Activated CD4-positive, alpha-beta T cell treated with anti-CD3 and anti-CD28 coated beads for 48 hours (primary cell): ENCODE data around the gene NIN.
A peak's percentile ranks its signal among the peaks of the same experiment; 100 is the strongest.
"Not testable (repeated sequence)": the region's sequence is repeated elsewhere in the genome, so short reads cannot be mapped to it uniquely, and the experiment has no call there.

Source experiments
- DNase-seq: peaks from one replicate; pipeline ENCODE4 v3.0.0-alpha.2; 2020

The NIN gene

DNA sequence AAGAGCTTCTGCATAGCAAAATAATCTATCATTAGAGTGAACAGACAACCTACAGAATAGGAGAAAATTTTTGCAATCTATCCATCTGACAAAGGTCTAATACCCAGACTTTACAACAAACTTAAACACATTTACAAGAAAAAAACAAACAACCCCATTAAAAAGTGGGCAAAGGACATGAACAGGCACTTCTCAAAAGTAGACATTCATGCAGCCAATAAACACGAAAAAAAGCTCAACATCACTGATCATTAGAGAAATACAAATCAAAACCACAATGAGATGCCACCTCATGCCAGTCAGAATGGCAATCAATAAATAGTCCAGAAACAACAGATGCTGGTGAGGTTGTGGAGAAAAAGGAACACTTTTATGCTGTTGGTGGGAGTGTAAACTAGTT, 15.9 kb downstream of the NIN start:
- not testable (repeated sequence) for DNase-seq

DNA sequence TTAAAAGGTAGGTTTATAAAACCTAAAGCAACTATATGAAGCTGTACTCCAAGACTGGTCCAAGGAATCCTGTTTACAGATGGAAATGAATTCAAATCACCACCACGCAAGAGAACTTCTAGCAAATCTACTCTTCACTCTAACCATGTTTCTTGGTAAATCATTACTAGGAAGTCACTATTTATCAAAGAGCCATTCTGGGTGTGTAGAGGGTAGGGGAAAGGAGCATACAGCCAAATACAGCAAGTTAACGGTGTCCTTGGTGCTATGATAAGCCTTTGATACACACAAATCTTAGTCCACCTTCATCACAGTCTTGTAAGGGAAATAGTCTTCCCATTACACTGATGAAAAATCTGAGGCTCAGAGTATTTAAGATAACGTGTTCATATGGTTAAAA, 16.8 kb downstream of the NIN start:
- no peak for DNase-seq

DNA sequence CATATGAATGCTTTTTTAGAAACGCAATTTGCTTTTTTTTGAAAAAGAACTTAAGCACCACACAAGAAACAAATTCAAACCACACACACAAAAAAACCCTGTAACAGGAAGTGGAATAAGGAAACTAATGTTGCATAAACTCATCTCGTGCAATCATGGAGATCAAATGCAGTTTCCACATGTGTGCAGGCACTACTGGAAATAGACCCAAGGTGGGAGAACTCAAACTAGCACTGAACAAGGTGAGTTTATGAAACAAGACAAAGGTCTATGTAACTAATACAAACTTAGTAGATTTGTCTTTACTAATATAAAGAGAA, 17.5 kb downstream of the NIN start:
- no peak for DNase-seq

DNA sequence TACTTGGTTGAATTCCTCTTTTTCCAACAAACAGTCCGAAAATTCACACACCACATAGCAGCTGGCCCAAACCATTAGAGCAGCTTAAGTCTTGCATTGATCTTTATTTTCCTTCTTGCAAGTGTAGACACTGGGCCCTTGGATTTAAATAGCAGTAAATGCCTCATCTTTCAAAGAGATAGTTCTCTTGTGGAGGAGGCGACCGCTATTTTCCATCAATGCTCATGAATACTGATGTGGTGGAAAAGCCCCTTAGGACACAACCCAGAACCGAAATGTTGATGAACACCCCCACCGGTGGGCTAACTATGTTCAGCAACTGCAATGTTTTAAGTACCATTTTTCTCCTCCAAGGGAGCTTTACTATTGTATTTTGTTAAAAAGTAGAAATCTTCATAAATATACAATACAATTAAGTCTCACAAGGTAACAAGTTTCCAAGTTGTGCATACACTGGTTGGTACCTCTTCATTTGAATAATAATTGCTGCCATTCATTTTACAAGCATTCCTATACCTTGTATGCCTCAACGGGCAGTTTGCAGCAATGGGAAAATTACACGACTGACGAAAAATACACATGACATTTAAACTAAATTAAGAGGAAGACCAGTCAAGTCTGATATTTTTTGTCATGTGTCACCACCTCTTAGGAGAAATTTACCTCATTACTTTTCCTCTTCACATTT, 18.0 kb downstream of the NIN start:
- peak; percentile 25 for DNase-seq

DNA sequence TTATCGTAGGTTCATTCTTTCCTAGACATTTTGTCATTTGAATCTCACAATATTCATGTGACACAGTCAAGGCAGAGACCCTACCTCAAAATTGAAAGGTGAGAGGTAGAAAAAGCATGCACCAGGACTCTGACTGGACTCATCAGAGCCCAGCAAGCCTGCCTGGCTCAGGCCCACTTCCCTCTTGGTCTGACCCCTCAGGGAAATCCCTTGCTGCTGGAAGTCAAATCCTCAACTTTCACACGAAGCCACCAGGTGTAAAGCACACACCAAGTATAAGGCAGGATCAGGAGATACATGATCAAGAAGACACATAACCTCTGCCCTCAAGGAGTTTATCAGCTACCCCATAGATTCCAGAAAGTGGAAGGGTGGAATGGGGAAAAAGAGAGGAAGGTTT, 18.8 kb downstream of the NIN start:
- DNase-seq: no peak

DNA sequence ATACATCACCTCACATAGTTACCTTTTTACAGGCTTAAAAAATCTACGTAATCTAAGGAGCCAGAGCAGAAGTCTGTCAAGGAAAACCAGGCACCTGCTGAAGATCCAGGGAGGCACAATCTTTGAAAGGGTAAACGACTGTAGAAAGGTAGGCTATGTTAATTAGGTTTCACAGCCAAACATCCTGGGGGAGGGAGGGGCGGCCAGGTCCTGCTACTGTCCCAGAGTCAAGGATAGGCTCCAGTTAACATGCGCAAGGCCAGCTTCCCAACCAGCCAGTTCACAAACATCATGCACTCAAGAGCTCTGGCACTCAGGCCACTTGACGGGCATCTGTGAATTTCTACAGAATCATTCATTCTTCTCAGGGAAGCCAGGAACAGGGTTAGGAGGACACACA, 22.9 kb downstream of the NIN start:
- DNase-seq: no peak

DNA sequence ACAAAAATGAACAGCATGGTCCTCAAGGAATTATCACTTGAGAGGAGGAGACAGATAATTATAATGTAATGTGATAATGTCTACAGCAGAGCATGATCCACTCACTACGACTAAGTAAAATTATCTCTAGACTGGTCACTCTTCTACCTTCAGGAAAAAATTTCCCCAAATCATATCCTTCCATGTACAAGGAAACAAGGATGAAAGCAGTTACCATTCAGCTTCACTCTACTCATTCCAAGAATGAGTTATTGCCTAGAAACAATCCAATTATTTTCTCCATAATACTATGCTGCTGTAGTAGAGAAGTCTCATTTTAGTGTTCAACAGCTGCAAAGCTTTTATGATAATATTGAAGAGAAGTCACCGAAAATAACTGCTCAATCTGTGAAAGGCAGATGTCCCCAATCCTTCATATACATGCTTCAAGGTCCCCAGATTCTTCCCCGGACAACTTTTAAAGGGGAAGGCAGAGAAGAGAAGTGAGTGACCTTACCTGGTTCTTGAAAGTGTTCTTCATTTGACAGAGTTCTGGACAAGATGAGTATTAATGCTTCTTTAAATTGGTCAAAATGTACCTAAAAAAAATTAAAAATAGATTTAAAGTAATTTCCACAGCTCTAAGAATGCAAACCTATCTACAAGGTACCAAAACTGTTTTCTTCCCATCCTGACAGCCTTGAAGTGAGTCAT, 24.6 kb downstream of the NIN start:
- DNase-seq: no peak

DNA sequence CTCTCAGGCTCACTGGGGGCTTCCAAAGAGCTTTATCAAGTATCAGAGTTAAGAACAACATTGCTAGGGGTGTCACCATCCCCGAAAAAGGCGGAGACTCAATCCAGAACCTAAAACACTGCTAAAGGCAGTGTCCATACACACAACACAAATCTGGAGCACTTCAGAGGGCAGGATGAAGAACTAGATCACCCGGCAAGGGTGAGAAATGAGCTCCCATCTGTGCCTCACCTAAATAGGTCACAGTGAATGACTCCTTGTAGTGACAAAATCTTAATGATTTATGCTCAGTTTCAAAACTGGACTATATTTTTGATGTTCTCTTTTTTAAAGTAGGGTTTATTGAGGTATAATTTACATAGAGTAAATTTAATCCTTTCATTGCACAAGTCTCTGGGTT, 25.6 kb downstream of the NIN start:
- DNase-seq: no peak

DNA sequence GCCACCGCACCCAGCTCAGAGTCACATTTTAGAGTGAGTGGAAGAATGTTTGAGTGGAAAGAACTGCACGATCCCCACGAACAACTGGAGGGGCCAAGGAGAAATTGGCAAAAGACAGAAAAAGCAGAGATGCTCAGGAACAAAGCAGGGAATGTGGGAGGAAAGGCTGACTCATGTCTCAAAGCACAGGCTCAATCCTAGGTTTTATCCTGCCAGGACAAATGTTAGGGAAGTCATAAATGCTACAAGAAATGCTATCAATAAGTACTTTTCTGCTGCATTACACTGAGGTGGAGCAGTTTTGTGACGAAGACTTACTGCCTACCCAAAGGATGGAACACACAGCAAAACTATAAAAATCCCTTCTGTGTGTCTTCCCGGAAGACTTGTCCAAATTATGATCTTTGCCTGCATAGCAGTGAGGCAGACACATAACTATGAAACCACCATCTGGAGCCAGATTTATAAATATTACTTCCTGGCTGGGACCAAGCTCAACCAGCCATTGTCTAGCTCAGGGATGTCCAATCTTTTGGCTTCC, 26.7 kb downstream of the NIN start:
- no peak for DNase-seq

DNA sequence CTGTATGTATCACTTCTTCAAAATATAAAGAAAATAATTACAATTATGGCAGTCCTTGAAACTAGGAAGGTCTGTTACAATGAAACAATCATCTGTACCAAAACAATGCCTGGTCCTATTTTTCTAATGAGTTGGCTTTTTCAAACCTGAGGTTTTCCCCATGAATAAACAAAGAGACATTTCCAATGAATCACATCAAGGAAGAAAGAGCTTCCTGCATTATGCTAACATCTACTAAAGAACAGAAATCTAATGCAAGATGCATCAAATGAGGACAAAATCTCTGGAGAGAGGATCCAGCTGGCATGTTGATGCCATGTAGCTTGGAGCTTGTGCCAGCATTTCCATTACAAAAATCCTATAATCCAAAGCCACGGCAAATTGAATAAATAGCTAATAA, 29.3 kb downstream of the NIN start:
- DNase-seq: no peak

DNA sequence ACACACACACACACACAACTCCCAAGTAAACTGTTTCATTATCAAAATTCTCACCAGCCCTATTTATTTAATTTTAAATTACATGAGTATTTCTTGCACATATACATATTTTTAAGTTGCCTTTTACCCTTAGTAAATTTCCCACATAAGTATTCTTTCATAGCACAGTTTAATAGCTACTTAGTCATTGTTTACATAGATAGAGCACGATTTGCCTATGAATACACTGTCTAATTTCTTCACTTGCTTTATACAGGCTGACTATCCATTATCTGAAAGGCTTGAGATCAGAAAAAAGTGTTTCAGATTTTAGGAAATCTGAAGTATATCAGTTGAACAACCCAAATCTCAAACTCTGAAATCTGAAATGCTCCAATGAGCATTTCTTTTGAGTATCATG, 30.9 kb downstream of the NIN start:
- DNase-seq: no peak

DNA sequence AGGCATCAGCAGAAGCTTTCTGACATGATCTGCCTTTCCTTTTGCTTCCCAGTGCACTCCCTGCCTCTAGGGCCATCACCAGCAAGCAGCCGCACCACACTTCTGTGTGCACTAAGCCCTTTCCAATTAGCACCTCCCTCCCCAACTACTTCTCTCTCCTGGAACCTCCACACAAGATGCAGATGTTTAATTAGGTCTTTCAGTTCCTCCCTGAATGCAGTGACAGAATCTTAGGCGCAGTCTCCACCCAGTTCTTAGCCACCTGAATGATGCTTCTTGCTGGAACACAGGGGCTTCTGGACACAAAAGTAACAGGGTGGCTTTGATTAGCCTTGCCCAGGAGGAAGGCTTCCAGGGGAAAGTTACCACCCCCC, 32.9 kb downstream of the NIN start:
- no peak for DNase-seq

DNA sequence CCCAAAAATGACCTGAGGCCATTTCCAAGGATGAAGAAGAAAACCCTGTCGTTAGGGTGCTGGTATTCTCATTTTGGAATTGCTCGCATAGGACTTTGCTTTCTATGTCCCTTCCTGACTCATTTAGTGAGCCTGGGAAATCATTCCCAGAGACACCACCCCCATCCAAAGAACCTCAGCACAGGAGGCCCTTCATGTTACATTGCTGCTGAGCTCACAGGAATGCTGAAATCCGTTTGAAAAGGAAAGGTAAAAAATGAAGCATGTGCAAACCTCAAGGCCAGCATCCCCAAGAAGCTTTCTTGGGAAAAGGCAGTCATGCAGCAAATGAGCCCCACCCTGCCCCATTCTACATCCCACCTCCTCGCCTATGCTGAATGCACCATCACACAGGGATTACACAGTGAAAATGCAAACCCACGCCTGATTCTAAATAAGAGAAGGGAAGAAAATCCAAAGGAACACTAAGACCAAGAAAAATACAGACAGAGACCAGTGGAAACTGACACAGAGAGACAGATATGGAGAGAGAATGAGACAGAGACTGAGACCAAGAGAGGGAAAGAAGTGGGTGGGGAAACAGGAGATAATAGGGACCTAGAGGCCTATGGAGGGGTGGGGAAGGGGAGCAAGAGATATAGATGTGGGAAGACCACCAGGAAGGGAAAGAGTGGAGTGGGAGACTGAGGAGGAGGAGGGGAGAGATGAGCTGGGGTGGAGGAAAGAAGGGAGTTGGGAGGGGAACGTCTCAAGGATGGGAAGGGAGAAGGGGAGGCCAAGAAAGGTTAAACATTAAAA, 33.5 kb downstream of the NIN start:
- no peak for DNase-seq

DNA sequence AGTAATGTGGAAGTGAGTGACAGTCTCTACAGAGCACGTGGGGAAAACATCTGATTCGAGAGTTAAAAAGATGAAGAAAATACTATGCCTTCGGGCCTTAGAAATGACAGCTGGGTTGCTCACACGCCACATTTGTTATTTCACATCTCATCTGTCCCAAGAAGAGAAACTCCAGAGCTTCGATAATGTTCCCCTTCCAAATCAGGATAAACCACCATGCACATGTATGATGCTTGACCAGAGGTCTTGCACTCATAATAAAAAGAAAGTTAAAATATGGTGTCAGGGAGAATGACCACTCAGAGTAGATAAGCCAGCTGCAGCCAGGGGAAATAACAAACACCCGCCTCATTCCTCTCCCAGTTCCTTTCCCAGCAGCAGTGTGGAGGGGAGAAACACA, 34.6 kb downstream of the NIN start:
- no peak for DNase-seq

DNA sequence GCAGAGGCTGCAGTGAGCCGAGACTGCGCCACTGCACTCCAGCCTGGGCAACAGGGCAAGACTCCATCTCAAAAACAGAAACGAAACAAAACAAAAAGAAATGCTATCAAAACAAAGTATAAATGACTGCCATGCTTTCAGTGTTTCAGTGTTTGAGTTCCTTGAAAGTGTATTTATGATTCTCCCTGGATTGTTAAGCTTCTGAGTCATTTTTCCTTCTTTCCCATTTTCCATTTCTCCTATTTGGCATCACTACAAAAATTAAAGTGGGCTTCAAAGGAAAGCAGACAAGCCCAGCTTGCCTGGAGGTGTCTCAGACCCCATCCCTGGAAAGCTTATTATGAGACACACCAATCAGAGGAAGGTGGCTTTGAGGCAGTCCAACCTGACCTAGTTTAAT, 35.1 kb downstream of the NIN start:
- no peak for DNase-seq

DNA sequence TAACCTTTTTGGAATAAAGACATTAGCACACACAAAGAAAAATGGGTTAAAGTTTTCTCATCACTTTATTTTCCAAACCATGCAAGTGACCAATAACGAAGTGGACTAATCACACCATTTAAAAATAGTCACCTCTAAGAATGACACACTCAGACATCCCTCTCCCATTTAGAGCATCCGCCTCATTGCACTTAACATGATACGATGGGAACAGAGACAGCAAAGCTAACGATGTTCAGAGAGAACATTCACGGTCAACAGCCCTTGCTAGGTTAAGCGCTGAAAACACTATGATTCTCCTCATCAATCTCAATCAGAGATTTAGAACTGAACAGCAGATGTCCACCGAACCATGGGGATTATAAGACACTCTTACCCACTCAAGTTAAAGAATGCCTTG, 35.8 kb downstream of the NIN start:
- no peak for DNase-seq

DNA sequence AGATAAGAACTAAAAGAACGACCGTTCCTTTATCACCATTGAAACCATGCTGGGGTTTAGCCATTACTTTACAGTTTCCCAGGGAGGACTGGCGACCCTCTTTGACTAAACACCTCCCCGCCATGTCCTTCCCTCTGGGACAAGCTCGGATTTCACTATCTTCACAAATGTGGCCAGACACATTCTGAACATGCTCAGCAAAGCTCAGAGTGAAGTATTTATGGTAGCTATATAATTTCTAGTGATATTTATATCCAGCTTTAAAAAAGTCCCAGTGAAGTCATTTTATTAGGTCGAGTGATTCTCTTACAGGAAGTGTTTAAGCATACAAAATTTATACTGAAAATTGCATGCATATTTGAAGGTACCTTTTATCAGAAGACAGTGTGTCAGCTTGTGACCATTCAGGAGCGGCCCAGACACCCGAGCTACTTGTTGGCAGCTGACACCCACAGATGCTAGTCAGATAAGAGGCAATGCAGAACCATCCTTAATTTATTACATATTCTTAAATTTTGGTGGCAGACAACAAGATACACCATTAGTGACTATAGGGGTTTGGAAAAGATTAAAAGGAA, 36.8 kb downstream of the NIN start:
- DNase-seq: no peak

DNA sequence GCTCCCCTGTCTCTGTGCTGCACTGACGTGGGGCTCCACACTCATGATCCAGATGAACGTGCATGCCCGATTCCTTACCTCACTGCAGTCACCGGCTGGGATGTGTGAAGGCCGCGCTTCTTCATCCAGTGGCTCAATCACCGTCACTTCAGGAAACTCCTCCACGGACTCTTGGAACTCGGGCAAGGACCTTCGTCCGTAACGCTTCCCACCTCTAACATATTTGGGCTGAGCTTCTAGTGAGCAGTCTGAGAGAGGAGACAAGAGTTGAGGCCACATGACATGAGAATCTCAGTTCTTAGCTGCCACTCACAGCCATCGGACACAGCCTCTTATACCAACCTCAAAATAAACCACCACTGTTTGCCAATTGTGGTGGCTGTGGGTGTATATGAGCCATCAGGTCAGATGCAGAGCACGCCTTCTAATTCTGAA, 38.3 kb downstream of the NIN start:
- no peak for DNase-seq

DNA sequence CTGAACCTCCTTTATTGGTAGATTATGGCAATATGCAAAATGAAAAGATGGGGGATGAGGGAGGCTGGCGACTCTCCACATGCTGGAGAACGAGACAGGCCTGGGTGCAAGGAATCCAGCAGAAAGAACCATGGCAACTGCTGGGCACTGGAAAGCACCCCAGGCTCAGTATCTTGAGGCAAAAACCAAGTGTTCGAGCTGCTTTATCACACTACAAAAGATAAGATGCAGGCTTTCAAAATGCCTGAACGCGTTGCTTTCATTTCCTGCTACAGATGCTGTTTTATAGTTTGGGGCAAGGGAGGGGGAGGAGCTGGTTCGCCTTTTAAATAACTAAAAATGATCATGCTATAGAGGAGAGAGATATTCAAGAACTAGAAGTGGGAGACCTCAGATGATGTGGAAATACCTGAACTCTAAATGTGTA, 38.9 kb downstream of the NIN start:
- no peak for DNase-seq

DNA sequence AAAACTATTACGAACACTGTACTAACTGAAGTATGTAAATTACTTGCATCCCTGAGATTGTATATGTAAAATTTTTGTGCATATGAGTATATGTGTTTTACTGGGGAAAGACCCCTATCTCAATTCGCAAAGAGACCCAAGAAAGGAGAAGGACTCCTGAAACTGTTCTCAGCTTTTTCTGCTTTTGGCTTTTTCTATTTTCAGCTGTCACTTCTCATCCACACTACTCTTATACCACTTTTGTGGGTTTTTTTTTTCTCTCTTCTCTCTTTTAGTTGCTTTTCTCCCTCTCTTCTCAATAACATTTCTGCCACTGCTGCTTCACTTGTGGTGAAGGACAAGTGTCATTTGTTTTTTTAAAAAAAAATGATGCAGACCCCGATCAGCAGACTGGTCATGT, 39.8 kb downstream of the NIN start:
- DNase-seq: no peak

DNA sequence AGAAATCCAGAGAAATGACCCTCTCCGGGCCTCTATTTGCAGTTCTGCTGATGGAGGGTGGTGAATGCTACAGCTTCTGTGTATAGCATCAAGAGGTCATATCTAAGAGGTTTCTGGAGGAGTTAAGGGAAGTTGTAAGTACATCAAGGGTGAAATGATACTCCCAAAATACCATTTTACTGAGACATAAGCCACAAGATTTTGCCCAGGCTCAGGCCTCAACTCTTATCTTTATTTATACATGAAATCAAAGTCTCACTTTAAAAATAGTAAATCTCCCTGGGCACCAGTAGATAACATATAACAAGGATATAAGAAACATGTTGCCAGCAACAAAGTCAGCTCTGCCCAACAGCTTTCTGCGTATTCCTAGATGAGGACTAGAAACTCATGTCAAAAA, 40.4 kb downstream of the NIN start:
- no peak for DNase-seq

DNA sequence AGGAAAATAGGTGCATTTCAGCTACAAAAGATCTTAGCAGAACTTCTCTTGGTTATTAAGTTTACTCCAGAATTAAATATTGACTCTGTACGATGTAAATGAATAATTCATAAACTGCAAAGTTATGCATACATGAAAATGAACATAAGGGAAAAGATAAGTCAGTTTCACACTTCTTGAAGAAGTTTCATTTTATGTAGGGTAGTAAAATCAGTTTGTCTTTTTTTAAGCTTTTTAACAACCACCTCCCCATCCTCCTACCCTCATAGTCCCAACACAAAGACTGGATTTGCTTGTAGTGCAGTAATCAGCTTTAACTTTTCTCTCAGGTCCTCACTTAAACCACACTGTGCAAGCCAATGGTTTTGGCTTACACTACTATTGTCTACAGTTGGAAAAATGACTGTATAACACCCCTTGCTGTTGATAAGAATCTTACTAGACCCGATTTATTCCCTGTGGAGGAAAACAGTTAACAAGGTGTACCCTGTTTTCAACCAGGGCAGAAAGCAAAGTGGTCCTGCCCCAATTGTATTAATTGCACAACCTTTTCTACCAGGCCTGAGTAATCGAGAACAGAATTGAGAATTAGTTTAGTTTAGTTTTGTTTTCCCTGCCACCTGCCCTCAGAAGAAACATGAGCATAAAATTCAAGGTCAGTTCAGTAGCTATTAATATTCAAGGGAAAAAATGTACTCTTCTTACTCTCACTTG, 44.1 kb downstream of the NIN start:
- no peak for DNase-seq

DNA sequence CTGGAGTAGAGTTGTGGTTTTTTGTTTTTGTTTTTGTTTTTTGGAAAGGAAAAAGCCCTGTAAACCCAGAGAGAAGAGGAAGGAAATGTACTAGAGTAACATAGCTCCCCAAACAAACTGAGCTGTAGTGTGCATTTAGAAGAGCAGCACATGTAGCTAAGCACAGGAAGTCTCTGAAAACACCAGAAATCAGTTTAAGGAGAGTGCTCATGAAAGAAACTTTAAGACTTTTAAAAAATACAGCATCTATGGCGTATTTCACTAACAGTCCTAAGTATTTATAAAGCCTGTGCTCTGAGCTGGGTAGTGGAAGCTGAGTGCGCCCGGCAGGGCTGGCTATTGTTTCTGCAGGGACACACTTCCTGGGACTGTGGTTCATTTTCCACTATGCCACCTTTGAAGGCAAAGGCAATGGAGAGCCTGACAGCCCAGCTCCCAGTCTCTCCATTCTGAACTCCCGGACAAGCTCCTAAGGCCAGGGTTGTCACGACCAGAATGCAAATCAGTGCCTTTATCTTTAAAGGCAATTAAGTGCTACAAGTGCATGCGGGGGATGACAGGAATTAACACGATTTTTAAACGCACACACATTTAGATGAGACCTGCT, 45.4 kb downstream of the NIN start:
- no peak for DNase-seq
